Activated T-cell treated with anti-CD3 and anti-CD28 coated beads for 48 hours (primary cell): Measurements from ENCODE around the gene TRIO.

Experiments used
- DNase-seq: peaks from one replicate; pipeline ENCODE4 v3.0.0-alpha.2; 2020; ENCODE audit warnings: low read depth

The TRIO gene

DNA sequence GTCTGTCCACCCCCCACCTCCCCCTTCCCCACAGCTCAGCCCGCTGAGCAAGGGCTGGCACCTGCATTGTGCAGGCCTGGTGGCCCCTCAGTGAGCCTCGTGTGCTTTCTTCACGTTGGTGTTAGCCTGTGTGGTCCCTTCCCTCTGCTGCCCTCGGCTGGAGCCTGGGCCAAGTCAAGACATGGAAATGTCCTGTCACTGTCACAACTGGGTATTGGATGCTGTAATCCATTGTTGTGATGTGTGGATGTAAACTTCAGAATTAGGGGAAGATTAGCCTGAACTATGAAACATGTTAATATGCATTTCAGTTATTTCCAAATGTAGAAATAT lies 103.9 kb downstream of the TRIO start:
- DNase-seq, result no peak

DNA sequence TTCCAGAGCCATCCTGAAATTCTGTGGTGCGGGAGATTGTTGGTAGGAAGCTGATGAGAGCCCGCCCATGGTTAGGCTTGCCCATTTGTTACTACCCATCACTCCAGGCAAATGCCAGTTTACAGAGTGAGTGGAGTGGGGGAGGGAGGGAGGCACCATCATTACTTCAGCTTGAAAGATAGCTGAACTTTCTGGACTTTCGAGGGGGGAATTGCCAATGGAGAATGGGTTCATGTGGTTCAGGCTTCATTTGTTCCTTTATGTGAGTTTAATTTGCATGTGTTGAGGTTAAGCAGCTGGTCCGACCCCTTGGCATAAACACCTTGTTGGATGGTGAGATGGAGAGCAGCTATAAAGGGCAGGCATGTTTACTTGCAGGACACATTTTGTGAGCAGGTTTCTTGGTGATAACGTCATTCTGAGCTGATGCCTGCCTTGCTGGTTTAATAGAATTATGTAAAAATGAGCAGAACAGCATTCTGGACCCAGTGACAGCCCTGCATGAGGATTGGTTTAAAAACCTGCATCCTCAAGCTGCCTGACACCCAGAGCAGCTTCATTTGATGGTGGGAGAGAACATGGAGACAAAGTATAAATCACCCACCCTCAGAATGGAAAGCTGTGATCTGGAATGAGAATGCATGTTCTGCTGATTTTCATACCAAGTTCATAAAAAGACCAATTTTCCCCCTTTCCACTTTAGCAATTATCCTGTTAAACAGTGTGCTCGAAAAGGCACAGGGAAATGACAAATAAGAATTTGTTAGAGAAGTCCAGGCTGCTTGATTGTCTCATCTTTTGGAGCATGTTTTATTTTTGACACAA lies 106.3 kb downstream of the TRIO start:
- no peak for DNase-seq

DNA sequence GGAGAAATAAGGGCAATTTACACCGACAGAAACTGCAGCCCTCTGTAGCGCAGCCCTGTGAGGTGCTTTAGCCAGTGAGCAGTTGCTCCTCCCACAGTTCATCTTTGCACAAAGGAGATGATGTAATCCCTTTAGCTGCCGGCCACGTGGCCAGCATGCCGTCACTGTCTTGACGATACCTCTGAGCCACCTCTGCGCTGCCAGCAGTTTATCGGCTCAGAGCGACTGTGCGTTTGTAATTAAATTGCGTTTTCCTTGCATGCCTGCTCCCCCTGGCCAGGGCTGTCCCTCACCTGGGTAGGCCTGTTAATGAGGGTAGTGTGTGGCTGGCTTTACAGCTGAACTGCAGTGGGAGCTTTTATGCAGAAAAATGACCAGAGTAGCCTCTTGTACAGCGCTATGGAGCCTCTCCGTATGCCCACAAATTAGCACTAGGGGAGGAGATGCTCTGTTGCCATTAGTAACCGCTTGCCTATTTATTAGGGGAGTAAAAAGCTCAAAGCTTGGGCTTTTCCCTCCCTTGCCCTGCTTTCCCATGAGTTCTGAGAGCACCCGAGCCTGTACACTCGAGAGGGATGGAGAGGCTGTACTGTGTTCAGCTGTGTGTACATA lies 107.0 kb downstream of the TRIO start:
- no peak for DNase-seq

DNA sequence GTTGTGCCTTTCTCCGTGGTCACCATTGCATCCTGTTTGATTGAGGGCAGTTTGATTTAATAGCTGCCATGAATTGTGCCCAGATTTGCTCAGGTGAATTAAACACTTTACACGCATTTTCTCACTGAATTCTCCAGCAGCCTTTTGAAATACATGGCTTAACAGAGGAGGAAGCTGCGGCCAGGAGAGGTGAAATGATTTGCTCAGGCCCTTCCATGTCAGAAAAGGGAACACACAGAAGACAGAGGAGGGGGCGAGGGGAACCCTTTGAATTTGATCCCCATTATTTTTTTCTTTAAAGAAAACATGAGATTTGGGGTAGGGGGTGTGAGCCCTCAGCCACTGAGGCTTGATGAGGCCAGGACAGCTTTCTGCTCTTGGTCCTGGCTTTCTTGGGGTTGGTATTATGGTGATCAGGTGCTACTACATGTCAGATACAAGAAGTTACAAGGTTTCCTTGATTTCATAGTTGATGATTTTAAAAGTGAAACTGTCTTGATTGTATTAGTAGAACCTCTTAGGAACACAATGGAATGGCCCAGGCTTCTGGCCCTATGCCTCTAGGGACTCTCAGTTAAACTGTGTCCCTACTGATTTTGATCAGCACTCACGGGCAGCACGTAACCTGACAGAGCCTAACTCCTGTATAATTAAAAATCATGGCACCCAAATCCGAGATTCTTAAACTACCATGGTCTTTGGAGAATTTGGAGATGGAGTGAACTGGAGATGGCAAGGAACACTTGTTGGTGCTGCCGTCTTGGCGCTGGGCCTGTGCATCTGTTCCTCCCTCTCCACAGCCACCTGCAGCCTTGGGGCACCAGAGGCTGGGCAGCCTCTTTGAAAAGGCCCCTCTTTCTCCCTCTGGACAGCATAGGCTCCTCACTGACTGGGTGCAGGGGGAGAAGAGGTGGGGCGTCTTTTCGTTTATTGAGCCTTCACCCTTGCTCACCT lies 107.9 kb downstream of the TRIO start:
- no peak for DNase-seq

DNA sequence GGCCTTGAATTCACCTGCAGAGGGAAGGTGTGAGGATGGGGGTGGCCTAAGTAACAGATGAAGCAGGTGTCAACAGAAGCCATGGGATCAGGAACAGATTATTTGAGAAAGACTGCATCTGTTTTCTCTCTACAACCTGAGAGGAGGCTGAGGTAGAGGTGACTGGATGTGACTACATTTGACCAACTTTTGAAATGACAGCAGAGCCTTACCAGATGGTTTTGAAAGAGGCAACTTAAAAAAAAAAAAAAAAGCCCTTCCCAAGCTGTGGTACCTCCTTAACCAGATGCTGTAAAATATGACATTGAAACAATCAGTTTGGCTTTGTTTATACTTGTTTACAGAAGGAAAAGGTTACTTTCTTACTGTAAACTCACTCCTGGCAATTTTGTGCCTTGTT lies 108.6 kb downstream of the TRIO start:
- DNase-seq, result no peak

DNA sequence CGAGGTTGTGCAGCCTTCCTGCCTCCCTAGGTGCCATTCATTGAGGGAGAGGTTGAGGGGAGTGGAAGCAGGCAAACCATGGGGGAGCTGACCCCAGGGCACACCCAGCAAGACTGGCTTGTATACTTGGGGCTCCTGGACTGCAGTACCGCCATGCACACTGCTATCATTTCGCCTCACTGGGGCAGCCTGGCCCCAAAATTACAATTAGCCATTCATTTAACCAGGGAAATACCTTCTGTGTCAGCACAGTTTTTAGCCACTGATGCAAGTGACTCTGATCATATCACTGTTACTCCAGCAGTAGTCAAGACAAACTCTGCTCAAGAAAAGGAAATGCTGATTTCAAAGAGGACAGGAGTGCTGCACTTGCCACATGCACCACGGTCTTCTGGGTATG lies 109.7 kb downstream of the TRIO start:
- no peak for DNase-seq

DNA sequence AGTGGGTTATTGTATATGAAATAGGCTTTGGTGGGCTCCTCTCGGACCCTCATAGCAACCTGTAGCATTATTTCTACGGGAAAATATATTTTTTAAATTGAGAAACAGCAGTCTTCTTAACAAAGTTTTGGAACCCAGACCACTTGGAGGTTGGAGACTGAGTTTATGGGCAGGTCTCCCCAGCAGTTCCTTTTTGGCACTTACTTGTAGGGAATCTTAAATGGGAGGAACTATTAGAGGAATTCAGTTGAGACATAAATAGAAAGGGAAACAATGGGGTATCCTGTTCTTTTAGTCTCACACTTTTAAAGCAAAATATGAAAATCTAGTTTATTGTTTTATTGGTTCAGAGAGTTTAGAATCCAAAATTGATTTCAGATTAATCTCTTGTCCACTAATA lies 111.5 kb downstream of the TRIO start:
- no peak for DNase-seq

DNA sequence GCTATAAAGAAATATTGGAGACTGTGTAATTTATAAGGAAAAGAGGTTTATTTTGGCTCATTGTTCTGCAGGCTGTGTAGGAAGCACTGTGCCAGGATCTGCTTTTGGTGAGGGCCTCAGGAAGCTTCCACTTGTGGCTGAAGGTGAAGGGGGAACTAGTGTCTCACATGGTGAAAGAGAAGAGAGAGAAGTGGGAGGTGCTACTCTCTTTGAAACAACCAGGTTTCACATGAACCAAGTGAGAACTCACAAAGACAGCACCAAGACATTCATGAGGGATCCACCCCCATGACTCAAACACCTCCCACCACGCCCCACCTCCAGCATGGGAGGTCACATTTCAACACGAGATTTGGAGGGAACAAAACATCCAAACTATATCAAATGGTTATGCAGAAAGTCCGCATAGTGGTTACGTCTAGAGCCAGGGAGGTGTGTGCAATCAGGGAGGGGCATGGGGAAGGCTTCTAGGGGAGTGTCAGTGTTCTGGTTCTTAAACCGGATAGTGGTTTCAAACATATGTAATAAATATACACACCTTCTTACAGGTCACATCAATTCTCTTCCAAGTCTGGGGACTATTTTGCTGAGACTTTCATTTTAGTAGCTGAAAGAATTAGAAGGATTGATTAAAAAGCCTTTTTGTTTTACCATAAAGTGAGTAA lies 113.0 kb downstream of the TRIO start:
- no peak for DNase-seq

DNA sequence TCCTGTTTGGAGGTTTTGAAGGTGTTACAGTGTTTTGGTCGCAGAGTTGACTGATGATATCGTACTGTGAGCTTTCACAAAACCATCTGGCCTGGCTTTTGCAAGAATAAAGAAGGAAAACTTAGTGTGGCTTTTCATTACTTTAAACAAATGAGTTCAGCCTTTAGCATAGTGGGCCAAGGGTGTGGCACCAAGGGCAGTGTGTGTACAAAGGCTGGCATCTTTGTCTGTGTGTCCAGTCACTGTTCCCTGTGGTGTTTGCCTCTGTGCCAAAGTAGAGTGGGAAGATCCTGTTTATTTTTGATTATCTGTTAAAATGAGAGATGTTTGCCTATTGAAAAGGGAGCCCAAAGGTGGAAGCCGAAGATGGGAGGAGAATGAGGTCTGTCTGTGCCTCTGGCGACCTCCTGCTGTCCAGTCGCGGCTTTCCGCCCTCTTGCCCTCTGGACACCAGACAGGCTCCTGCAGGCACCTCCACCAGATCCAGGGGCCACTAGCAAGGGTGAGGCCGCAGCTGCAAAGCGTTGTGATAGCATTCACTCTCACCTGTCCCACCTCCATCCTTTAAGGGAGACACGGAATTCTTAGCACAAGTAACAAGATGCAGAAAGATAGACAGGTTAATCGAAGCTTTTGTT lies 113.7 kb downstream of the TRIO start:
- DNase-seq, result no peak

DNA sequence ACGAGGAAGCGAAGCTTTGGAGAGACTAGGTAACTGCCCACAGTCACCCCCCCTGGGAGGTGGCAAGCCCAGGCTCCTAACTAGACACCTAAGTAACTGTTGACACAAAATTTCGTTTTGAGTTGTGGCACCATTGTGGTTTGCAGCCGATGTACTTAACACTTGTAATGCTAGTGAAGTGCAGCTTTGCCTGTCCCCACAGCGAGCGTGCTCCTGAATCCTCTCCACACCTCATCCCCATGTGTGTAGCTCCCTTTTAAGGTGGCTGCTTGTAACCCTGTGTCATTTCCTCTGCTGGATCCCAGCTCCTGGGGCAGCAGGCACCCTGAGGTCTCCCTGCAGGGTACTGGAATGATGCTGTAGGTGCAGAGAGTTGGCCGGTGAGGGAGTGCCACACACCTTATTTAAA lies 114.9 kb downstream of the TRIO start:
- no peak for DNase-seq

DNA sequence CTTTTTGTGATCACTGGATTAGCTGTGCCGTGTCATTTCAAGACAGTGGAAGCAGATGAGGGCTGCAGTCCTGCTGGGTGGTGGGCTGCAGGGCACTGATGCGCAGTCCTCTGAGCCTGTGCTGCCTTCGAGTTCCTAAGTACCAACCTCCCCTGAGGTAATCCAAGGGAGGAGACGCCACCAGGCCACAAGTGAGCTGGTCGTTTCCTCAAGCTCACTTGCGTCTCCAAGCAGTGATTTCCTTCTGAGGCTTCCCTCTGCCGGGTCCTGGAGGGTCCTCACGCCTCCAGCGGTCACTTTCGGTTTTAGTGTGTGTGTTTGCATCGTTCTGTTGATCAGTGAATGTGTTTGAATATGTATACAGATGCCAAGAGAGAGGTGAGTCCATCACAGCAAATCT lies 115.7 kb downstream of the TRIO start:
- DNase-seq, result no peak

DNA sequence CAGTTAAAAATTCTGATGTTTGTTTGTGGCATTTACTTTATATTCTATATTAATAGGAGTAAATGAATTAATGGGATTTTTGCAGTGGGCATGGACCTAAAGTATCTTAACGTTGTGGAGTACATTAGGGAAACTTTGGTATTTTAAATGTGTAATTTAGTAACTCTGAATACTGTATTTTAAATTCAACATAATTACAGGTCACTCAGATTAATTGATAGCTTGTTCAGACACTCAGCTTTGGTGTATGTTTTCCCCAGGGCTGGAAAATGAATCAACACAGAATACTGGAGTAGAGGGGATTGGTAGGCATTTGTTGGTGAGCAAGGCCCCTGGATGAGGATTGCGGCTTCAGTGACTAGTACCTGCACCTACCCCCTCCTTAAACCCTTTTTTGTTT lies 117.5 kb downstream of the TRIO start:
- no peak for DNase-seq

DNA sequence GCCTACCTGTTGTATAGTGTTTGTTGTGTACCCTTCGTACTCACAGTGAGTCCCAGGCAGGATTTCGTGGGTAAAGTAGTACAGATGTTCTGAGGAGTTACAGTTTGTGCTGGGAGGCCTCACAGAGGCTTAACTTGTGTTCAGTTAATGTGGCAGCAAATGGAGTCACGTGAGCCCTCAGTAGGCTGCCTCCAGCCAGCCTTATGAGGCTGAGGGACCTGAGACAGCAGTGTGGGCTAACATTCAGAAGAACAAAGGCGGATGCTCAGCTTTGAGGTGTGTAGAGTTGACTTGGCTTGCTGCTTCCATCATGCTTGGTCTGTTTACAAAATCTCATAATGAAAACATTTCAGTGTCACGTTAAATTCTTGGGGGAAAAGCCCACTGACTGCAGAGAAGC lies 118.1 kb downstream of the TRIO start:
- DNase-seq, result no peak

DNA sequence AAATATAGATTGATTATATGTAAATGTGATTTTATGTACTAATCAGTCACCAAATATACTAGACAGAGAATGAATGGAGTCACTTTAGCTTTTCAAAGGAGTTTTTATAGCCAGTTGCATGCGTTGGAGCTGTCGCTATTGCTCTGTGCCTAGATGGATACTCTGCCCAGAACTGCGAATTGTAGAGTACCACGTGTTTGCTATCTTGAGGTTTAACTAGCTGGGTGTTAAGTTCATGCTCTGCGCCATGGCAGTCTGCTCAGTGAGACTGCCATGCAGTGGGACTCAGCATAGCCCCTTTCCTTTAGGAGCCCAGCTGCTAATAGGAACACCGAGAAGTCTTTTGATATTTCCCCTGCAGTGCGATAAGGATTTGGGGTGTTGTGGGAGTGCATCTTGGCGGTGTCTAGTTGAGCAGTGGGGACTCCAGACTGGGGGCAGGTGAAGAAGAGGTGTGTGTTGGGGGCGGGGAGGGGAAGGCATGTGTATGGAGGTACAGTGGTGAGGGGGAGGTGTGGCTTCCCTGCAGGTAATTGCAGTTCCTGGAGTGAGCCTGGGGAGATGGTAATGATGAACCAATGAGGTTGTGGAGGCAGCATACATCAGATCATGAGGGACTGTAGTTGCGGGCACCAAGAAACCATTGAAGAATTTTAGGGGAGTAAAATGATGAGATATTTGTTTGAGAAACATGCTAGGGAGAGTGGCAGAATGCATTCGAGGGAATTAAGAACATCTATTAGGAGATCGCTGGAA lies 118.9 kb downstream of the TRIO start:
- DNase-seq, result no peak

DNA sequence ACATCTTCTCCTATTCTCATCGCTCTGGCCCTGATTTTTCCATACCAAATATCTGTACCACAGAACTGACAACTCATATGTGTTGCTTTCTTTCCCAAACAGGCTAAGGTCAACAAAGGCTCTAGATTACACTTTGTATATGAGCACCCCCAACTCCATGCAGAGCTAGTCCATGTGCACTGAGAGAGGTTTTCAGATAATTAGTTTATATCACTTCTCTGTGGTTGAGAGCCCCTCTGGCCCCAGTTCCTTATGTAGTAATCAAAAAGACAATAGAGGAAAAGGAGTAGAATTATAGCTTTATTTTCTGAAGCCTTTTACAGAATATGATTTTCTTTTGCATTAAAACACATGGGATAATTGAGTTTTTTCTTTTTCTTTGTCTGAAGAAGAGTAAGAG lies 120.0 kb downstream of the TRIO start:
- no peak for DNase-seq

DNA sequence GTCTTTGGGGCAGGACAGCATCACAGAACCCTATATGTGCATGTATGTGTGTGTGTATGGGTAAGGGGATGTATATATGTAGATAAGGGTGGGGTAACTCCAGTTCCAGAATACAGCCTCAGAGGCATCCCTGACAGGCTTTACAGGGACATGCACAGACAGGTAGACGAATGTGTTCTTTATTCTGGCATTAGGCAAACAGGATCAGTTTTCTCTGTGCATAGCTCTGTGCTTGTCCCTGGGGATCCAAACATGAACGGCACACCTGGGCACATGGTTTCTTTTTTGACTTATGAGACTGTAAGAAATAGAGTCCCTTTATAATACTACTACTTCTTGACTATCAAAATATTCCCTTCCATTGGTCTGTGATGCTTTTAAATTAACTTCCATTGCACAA lies 120.6 kb downstream of the TRIO start:
- DNase-seq, result no peak

DNA sequence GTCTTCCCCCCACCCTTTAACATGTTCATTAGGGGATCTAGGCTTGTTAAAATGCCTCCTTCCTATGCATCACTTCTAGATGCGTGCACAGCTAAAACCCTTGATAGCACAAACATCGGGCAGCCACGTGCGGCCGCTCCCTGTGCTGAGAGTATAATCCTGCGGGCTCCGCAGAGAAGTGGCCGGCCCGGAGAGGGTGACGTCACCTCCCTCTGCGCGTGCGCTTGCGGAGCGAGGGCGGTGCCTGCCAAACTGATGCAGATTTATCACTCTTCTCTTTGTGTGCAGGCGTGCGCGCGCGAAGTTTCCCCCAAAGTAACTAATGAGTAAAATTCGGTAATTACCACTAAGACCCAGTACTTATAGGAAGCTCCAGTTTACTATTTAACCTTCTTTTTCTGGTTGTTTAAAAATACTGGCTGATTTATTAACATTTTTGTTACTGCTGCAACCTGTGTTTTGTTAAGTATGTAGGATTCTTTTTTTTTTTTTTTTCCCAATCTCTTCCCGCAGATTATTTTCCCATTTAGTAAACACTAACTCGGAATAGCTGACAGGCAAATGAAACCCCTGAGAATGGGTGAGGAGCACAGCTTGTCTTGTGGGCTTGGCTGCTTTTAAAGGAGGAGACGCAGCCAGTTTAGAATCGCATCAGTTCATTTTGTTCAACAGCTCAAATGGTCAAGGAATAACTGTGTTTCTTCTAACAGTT lies 121.6 kb downstream of the TRIO start:
- DNase-seq, result peak; percentile 77

DNA sequence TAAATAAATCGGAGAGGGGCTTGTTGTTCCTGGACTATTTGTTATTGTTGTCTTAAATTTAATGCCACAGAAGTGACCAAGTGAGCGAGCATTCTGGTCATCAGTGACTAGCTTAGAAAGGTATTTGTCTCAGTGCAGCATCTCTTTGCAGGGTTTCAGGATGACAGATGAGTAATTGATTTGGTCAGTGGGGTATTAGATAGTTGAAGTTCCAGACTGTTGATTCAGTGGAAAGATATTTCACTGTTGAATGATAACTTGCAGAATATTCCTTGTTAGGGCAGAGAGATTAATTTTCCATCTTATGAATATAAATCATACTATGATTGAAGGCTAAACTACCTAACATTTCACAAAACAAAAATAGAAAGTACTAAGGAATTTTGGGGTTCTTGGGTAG lies 122.4 kb downstream of the TRIO start:
- DNase-seq, result no peak

DNA sequence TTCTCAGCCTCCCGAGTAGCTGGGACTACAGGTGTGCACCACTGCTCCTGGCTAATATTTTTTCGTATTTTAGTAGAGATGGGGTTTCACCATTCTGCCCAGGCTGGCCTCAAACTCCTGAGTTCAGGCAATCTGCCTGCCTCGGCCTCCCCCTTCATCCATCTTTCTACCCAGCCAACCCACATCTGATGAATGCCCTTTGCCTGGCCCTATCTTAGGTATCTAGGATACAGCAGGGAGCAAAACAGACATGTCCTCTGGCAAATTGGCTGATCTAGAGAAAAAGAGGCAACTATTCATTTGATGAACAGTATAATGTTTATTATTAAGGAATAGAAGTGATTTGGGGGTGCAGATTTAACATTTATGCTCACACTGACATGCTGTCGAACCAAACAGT lies 123.0 kb downstream of the TRIO start:
- DNase-seq, result no peak

DNA sequence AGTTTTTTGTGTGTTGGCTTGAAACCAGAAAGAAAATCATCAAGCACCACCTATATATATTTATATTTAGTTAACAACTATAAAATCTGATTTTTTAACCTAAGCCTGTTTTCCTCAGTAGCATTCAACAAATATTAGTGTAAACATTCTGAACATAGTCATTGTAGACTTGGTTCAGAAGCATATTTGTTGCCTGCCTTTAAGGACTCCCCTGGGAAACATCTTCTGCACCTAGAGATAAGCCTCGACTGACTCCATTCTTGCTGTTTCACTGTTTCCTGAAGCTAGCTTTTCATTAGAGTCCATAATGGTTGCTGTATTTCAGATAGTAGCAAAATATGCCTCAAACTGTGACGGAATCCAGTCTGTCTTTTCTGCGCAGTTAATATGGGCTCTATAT lies 123.5 kb downstream of the TRIO start:
- DNase-seq, result no peak
